DND-41 (cell line): ENCODE results near the gene HDAC11.
A peak's percentile ranks its signal among the peaks of the same experiment; 100 is the strongest.

Experiments used
- ATAC-seq: fragments of 200-7000 bp; cut with Tn5 transposase; 3 replicates; pipeline ENCODE4 v1.9.1; 2021; ENCODE audit warnings: low read depth; ENCODE audit not compliant: insufficient read depth
- DNase-seq: peaks from one replicate; pipeline ENCODE4 v3.0.0-alpha.2; 2020
- H2AFZ ChIP-seq: 2 replicates; pipeline ENCODE4 v1.6.0; 2012; ENCODE audit warnings: low read depth, low read length
- H3K27ac ChIP-seq: 2 replicates; pipeline ENCODE4 v1.5.1; 2012; ENCODE audit warnings: low read length, inconsistent platforms
- H3K27me3 ChIP-seq: fragments of 200-600 bp; sonication (generic); 2 replicates; pipeline ENCODE4 v1.6.0; 2012; ENCODE audit warnings: low read length, mild to moderate bottlenecking, inconsistent platforms; ENCODE audit not compliant: insufficient read depth, poor library complexity
- H3K36me3 ChIP-seq: 2 replicates; pipeline ENCODE4 v1.5.1; 2012; ENCODE audit warnings: low read length, inconsistent platforms; ENCODE audit not compliant: insufficient read depth
- H3K4me1 ChIP-seq: 2 replicates; pipeline ENCODE4 v1.5.1; 2012; ENCODE audit warnings: mild to moderate bottlenecking, low read length; ENCODE audit not compliant: insufficient read depth
- H3K4me2 ChIP-seq: 2 replicates; pipeline ENCODE4 v1.6.0; 2012; ENCODE audit warnings: mild to moderate bottlenecking, moderate library complexity, low read length, inconsistent platforms; ENCODE audit not compliant: insufficient read depth
- H3K4me3 ChIP-seq, 2 experiments: fragments of 200-600 bp in 1 of 2; shearing (Covaris generic) in 1 of 2; 2 replicates each; pipeline ENCODE4 v1.5.1; 2012 to 2016; ENCODE audit warnings: inconsistent platforms in 2 of 2, low read length in 2 of 2, mild to moderate bottlenecking in 2 of 2, low read depth in 1 of 2, moderate library complexity in 1 of 2
- H3K79me2 ChIP-seq: 2 replicates; pipeline ENCODE4 v1.6.0; 2012; ENCODE audit warnings: low read length, inconsistent platforms; ENCODE audit not compliant: insufficient read depth
- H3K9ac ChIP-seq: 2 replicates; pipeline ENCODE4 v1.6.0; 2012; ENCODE audit warnings: low read depth, mild to moderate bottlenecking, inconsistent platforms, low read length, moderate library complexity
- H3K9me3 ChIP-seq: 2 replicates; pipeline ENCODE4 v1.5.1; 2012; ENCODE audit warnings: low read length, moderate library complexity, mild to moderate bottlenecking, inconsistent platforms; ENCODE audit not compliant: insufficient read depth, severe bottlenecking
- H4K20me1 ChIP-seq: 2 replicates; pipeline ENCODE4 v1.6.0; 2012; ENCODE audit warnings: low read length; ENCODE audit not compliant: insufficient read depth
- CTCF ChIP-seq: IDR thresholded peaks from 2 replicates; pipeline ENCODE4 v1.5.1; 2012; ENCODE audit warnings: borderline replicate concordance, low read length, moderate library complexity, mild to moderate bottlenecking; ENCODE audit not compliant: poor library complexity, severe bottlenecking; ENCODE audit errors: extremely low read depth
- EZH2 ChIP-seq: IDR thresholded peaks from 3 replicates; pipeline ENCODE4 v1.6.1; 2012; ENCODE audit warnings: borderline replicate concordance, low read depth, mild to moderate bottlenecking, moderate library complexity, low read length, inconsistent platforms; ENCODE audit not compliant: severe bottlenecking

Gene HDAC11

DNA sequence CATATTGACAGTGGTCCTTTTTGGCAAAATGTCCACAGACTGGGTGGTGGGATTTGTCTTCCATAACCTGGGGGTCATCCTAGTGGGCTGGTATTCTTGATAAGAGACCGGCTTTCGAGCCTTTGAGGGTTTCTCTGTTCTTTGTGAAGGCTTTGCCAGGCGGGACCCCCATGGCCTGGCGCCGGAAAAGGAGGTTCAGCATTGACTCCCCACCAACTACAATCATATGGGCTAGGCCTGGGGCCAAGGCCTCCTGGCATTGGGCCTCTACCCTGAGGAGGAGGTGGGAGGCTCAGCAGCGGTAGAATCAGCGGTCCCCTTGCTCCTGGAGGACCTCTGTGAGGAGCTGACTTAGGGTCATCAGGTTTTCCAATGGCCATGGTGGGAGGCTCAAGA, 19.8 kb upstream of the HDAC11 start:
- no peak overlapping the region for H3K4me2 ChIP-seq
- no peak overlapping the region for H3K4me3 ChIP-seq
- no peaks in the 10 kb centered on the region for H3K9me3 ChIP-seq
- H3K36me3 ChIP-seq = no peaks in the 10 kb centered on the region
- no peak overlapping the region for H3K27ac ChIP-seq
- DNase-seq (no peak), ATAC-seq (no peak)
- no peaks in the 10 kb centered on the region for H4K20me1 ChIP-seq
- H3K27me3 ChIP-seq = peaks cover 4% of the 10 kb centered on the region
- H2AFZ ChIP-seq = no peak overlapping the region
- TF ChIP-seq EZH2 = no peak
- TF ChIP-seq CTCF = no peak
- H3K9ac ChIP-seq = no peak overlapping the region
- no peaks in the 10 kb centered on the region for H3K4me1 ChIP-seq
- no peaks in the 10 kb centered on the region for H3K79me2 ChIP-seq

GRCh38 chr3:13461169-13462124, 18.7 kb upstream of the HDAC11 start:
- Histone ChIP-seq H3K4me3 (no peak overlapping the region), H3K9me3 (no peaks in the 10 kb centered on the region), H4K20me1 (no peaks in the 10 kb centered on the region), H2AFZ (no peak overlapping the region), H3K27me3 (peaks cover 5% of the 10 kb centered on the region), H3K9ac (no peak overlapping the region), H3K4me2 (no peak overlapping the region), H3K79me2 (no peaks in the 10 kb centered on the region), H3K36me3 (no peaks in the 10 kb centered on the region), H3K4me1 (no peaks in the 10 kb centered on the region), H3K27ac (no peak overlapping the region)
- TF ChIP-seq EZH2 = no peak
- TF ChIP-seq CTCF = peak; percentile 94
- DNase-seq = peak; percentile 76
- ATAC-seq = peak; percentile 97

- ATAC-seq = no peak
- TF ChIP-seq EZH2 = no peak
- no peak for TF ChIP-seq CTCF
- no peaks in the 10 kb centered on the region for H3K4me1 ChIP-seq
Measured at GRCh38 chr3:13462125-13462629, 17.9 kb upstream of the HDAC11 start.

More at GRCh38 chr3:13462125-13462629, 17.9 kb upstream of the HDAC11 start:
- H3K4me3 ChIP-seq = no peak overlapping the region
- no peaks in the 10 kb centered on the region for H4K20me1 ChIP-seq
- no peak overlapping the region for H2AFZ ChIP-seq
- H3K27ac ChIP-seq = no peak overlapping the region
- peaks cover 5% of the 10 kb centered on the region for H3K27me3 ChIP-seq
- no peak overlapping the region for H3K4me2 ChIP-seq
- no peak overlapping the region for H3K9ac ChIP-seq
- H3K9me3 ChIP-seq = no peaks in the 10 kb centered on the region
- H3K36me3 ChIP-seq = no peaks in the 10 kb centered on the region
- no peaks in the 10 kb centered on the region for H3K79me2 ChIP-seq
- DNase-seq = no peak
